ENCODE results near the gene PLA2G12A.

Gene PLA2G12A

DNA sequence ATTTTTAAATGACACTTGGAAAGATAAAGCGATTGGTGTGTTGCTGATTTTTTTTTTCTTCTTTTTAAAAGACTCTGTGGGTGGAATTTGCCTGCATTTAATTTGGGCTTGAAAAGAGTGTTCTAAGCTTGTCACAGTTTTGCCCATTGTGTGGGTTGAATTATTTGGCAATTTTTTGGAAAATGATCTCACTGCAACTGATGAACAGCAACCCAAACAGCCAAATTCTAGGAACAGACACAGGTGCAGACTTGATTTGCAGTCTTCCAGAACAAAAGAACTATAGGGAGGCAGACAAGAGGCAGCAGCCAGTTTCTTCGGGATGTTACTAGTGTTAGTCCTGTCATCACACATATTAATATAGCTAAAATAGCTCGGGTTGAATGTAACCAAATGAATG is 67.1 kb downstream of the PLA2G12A start:
- Histone ChIP-seq H3K4me3 (ENCODE audit: severe bottlenecking) (no peak overlapping the region), H3K9me3 (ENCODE audit: severe bottlenecking) (no peaks in the 10 kb centered on the region), H3K27me3 (ENCODE audit: insufficient read depth, poor library complexity, severe bottlenecking) (no peaks in the 10 kb centered on the region), H3K4me1 (ENCODE audit: insufficient read depth, poor library complexity, severe bottlenecking) (no peaks in the 10 kb centered on the region), H3K27ac (ENCODE audit: poor library complexity, severe bottlenecking) (no peak overlapping the region), H3K36me3 (ENCODE audit: low read depth) (peaks cover 3% of the 10 kb centered on the region; the same call in 1 of the 2 replicates)
- DNase-seq (ENCODE audit: low spot score), result no peak
- TF ChIP-seq, protein P1, sequence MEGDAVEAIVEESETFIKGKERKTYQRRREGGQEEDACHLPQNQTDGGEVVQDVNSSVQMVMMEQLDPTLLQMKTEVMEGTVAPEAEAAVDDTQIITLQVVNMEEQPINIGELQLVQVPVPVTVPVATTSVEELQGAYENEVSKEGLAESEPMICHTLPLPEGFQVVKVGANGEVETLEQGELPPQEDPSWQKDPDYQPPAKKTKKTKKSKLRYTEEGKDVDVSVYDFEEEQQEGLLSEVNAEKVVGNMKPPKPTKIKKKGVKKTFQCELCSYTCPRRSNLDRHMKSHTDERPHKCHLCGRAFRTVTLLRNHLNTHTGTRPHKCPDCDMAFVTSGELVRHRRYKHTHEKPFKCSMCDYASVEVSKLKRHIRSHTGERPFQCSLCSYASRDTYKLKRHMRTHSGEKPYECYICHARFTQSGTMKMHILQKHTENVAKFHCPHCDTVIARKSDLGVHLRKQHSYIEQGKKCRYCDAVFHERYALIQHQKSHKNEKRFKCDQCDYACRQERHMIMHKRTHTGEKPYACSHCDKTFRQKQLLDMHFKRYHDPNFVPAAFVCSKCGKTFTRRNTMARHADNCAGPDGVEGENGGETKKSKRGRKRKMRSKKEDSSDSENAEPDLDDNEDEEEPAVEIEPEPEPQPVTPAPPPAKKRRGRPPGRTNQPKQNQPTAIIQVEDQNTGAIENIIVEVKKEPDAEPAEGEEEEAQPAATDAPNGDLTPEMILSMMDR (IDR thresholded peaks at IDR 0.05; ENCODE audit: poor library complexity, severe bottlenecking), result no peak
- ATAC-seq (ENCODE audit: low read depth), result no peak

DNA sequence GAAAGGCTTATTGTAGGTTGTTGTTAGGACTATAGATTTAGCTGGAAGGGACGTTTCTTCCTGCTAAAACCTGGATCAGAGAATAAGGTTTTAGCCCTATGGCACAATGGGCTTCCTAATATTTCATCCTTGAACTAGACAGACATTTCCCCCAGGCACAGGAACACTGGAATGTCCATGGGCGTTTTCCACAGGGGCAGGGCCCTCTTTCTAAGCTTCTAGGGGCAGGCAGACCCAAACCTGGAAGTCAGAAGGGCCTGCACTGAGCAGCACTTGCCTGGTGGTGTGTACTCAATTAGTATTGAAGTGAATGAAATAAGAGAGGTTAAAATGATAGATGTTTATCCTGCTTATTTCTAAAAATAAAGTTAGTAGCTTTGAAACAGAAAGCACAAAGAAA is 67.8 kb downstream of the PLA2G12A start:
- ATAC-seq (ENCODE audit: low read depth), result no peak
- H3K36me3 ChIP-seq (ENCODE audit: low read depth), result peaks cover 3% of the 10 kb centered on the region; the same call in 1 of the 2 replicates
- no peak overlapping the region for H3K4me3 ChIP-seq (ENCODE audit: severe bottlenecking)
- H3K27me3 ChIP-seq (ENCODE audit: insufficient read depth, poor library complexity, severe bottlenecking), result no peaks in the 10 kb centered on the region
- H3K9me3 ChIP-seq (ENCODE audit: severe bottlenecking), result no peaks in the 10 kb centered on the region
- DNase-seq (ENCODE audit: low spot score), result no peak
- H3K27ac ChIP-seq (ENCODE audit: poor library complexity, severe bottlenecking), result no peak overlapping the region
- TF ChIP-seq, protein P1 (IDR thresholded peaks at IDR 0.05; ENCODE audit: poor library complexity, severe bottlenecking), result no peak
- H3K4me1 ChIP-seq (ENCODE audit: insufficient read depth, poor library complexity, severe bottlenecking), result no peaks in the 10 kb centered on the region
